GM19324 (cell line): ENCODE data around the gene ZMIZ1.

Source experiments
- ATAC-seq: cut with Tn5 transposase; IDR thresholded peaks from one replicate; pipeline ENCODE4 v1.9.1; 2021; ENCODE audit warnings: mild to moderate bottlenecking, moderate library complexity; ENCODE audit not compliant: unreplicated experiment, low FRiP score

The ZMIZ1 gene

DNA sequence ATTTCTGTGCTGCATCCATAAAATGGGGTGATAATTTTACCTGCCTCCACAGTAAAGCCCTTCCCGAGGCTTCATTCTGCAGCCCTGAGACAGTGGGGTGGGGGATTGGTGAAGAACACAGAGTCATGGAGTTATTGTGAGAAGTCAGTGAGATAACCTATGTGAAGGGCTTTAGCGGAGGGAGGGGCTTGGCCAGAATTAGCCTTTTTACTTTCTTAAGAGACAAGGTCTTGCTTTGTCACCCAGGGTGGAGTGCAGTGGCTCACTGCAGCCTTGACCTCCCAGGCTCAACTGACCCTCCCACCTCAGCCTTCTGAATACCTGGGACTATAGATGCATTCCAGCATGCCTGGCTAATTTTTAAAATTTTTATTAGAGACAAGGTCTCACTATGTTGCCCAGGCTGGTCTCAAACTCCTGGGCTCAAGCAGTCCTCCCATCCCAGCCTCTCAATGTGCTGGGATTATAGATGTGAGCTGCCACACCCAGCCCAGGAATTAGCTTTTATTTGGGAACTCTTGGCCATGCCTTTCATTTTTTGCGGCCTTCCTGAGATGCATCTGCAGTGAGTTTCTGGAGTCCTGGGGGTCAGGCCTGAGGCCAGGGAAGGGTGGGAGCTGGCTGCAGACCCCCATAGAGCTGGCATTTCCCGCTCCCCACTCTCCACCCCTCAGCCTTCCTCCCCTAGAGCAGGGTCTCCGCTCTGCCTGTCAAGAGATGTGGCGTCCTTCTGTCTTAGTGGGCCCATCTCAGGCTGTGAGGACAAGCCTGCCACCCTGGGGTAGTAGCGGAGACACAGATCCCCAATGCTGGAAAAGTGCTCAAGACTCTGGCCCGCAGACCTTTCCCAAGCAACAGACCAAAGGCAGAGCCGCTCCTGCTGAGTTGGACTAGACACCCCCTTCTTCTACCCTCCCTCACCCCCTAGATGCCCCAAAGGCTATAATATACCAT lies 77.0 kb downstream of the ZMIZ1 start:
- ATAC-seq: no peak

DNA sequence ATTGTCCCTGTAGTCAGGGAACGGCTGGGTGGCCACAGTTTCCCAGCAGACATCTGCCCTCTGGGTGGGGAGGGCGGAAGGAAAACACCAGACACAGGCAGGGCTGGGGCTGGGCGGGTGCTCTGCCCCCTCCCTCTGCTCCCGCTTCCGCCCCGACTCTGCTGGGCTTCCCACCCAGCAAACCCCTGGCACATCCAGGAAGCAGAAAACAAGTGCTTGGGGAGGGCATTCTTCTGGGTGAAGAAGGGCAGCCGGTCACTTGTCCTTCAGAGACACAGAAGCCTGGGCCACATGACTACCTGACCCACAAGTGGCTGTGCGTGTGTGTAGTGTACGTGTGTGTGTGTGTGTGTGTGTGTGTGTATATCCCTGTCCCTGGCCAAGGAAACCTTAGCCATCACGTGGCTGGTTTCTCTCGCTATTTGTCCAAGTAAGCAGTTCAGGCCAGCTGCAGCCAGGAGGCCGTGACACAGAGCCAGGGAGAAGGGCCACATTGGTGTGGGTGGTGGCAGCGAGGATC lies 77.9 kb downstream of the ZMIZ1 start:
- ATAC-seq: no peak

DNA sequence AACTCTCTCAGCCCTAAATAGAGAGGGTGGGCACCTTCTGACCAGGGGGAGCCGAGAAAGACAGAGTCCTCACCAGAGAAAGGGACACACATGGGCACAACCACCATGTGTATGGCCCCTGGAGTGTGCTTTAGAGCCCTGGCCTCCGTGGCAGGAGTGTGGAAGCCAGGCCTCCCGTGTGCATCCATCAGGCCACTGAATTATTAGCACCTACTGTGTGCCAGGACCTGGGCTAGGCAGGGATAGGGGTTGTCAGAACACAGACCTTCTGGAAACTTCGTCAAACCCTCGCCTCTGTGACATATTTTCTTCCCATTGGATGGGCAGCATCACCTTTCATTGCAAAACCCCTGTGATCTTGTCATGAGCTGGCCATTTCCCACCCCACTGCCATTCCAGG lies 78.5 kb downstream of the ZMIZ1 start:
- no peak for ATAC-seq

DNA sequence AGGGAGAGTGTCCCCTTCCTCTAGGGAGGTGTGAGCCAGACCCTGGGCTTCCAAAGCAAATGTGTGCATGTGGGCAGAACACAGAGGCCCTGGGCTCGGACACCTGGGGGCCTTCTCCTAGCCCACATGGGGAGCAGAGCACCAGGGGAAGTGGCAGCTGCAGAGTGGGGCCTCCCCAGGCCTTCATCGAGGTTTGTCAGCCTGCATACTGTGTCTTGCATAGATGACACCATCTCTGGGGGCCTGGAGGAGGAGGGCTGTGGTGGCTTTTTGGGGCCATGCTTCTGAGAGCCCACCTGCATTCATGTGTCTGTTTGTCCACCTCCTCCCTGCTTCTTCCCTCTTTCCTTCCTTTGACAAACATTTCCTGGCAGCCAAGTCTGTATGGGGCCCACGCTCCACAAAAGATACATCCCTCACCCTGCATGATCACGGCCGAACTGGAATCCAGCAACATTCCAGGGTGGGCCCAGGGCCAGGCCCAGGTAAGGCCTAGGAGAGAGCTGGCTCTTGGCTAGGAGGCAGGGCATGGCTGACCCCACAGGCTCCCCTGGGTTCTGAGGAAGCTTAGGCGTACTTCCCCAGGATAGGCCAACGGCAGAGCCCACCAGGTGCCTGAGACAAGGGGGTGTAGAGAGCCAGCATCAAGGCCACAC lies 79.2 kb downstream of the ZMIZ1 start:
- no peak for ATAC-seq

DNA sequence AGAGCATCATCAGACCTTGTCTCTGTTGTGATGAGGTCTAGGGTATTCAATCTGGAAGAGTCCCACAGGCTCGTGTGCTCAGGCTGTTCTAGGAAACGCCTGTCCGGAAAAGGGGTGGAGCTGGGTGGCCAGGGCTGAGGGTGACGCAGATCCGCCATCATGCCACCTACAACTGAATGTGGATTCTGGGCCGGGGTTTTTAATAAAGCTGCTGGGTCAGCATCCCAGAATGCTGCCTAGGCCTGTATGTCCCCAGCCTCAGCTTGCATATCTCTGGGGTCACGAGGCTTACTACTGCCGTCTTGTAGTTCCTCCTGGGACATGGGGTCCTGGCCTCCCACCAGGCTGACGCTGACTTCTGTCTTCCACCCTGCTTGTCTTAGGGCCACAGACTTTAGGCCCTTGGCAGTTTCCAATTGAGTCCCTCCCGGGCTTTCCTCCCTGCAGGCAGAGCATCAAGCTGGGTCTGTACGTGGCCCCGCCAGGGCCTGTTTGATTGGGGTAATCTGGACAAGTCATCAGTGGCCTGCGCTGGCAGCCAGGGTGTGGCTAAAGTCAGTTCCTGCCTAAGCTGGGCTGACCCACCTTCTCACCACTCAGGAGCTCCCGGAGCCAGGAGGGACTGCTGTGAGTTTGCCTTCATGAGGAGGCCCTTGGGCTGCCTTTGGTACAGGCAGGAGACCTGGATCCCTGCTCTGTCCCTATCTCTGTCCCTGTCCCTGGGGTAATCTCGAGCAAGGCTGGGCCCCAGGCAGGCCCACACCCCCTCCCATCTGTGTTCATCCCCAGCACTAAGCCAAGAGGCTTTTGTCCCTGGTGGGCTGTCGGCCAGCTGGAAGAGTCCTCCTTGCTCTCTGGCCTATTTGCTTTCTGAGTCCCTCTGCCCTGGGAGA lies 79.9 kb downstream of the ZMIZ1 start:
- no peak for ATAC-seq

DNA sequence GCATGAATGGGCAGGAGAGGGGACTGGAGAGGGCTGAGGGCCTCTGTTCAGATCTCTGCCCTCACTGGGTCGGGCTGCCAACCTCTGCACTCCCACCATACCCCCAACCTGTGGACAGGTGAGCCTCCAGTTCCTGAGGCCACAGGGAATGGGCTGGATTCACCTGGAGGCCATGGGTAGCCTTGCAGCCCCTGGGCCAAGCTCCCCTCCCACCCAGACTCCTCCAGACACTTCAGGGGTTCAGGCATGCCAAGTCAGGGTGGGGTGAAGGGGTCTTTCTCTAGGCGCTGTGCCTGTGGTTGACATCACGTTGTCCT lies 80.5 kb downstream of the ZMIZ1 start:
- ATAC-seq: no peak

DNA sequence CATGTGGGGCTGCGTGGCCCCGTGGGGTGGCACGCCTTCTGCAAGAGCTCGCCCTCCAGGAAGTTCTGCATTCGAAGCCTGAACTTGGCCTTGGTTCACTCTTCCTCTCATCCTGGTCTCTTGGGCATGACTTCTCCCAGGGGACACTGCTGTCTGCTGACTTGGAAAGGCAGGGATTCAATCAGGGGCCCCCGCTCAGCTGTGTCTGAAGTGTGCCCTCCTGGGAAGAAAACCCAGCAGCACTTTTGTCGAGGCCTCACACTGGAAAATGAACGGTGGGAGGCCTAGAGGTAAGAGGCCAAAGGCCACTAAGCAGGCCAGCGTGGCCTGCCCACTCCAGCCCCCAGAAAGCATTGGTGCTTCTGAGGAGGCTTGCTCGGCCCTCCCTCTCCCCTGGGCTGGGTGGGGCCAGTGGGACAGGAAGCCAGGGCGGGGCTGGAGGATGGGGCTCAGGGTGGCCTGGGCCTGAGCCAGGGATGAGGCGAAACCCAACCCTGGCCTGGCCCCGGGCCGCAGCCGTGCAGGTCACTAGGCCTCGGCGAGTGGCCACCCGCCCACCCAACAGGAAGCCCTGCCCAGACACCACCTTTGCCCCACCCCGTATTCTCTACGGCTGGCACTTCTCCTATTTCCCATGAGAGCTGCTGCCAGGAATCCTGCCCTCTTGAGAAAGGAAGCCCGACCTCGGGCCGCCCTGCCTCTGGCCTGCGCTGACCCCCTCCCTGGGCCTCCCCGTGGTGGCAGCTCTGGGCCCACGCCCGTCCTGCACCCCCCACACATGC lies 81.1 kb downstream of the ZMIZ1 start:
- ATAC-seq: peak; percentile 67

DNA sequence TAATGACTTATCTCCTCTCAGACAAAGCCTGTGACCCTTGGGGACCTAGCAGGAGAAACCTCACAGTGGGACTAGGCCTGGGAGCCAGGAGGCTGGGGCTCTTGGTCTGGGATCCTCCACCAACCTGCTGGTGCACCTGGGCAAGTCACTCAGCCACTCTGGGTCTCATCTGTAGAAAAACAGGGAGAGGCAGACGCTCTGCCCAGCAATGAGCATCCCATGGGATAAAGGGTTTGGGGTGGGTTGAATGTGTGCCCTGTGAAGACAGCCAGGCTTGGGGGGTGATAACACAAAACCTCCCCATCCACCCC lies 81.6 kb downstream of the ZMIZ1 start:
- ATAC-seq: no peak

DNA sequence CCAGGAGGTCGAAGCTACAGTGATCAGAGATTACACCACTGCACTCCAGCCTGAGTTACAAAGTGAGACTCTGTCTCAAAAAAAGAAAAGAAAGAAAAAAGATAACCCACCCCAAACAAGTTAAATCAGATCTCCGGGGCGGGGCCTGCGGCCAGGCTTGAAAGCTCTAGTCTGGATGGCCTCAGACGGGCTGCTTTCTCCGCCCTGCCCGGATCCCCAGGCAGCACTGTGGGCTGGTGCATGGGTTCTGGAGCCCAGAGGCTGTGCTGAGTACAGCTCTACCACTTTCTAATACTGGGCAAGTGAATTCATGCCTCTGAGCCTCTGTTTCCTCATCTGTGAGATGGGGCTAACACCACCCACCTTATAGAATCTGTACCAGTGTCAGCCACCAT lies 83.7 kb downstream of the ZMIZ1 start:
- no peak for ATAC-seq

DNA sequence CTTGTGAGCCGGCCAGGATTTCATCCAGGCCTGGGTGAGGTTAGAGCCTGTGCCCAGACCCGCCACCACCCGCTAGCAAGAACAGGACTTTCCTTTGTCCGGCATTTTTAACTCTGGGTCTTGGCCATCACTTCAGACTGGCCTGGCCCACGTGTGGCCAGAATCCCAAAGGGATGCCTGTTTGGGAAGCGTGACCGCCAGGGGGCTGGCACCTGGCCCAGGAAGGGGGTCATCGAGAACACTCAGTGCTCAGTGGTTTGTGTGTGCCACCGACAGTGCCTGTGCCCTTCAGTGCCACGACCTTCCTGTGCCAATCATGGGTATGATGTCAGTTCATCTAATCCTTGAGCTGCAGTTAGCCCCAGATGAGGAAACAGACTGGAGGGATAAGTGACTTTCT lies 85.0 kb downstream of the ZMIZ1 start:
- no peak for ATAC-seq

DNA sequence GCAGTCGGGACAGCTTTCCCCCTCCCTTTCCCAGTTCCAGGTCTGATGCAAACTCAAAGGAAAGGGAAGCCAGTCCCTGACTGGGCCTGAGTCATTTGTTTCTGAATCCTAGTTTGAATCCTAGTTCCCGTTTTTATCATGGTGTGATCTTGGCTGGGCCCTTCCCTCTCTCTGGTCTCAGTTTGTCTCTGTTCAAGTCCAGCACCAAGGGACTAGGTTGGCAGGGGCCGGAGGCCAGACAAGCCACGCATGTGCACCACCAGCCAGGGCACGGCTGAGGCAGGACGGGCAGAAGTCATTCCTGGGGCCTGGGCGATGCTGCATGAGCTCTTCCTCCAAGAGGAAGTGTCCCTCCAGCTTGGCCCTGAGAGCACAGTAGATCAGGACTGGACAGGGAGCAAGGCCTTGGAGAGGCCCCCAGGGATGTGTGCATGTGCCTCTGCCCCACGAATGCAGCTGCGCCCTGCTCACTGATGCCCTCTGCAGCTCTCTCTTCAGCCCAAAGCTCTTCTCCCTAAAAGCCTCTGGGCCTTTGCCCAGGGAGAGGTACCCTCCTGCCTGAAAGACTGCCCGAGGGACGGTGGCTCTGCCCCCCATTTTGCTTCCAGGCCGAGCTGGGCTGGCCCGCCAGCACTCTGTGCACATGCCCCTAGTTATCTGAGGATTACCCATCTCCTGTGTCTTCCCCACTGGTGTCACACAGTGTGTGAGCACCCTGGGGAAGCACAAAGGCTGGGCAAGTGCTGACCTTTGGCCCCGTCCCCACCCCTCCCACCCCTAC lies 86.7 kb downstream of the ZMIZ1 start:
- ATAC-seq: no peak

DNA sequence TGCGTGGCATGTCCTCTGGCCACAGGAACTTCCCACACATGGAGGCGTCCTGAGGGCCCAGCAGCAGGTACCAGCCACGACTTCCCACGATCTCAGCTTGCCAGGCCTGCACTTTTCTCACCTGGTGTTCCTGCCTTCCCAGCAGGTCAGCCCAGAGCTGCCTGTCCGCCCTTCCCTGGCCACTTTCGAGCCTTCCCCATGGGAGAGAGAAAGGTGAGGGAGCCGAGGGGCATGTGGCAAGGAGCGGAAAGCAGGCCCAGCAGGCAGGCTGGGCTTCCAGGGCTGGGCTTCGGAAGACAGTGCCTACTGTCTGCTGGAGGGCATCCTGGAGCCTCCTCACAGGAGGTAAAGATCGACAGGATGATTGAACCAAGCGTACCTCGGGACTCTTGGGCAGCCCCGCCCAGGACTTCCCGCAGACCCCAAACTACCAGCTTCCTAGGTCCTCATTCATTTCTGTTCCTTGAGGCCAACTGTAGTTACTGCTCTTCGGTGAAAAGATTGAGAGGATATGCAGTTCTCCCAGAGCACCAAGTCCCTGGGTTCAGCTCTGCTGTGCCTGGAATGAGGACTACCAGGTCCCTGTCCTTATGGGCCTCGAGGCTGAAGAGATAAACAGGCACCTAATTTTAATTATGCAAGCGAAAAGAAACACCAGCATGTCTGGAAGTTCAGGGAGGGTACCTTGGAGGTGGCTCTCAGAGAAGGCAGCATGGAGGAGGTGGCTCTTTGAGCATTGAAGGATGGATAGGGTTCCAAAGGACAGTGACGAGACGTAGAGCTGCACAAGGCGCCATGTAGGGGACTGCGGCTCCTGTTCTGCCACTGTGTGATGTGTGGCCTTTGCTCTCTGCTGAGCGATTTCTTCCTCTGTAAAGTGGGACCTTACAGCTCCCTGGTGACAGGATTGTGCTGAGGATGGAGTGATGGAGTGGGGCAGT lies 87.8 kb downstream of the ZMIZ1 start:
- no peak for ATAC-seq

DNA sequence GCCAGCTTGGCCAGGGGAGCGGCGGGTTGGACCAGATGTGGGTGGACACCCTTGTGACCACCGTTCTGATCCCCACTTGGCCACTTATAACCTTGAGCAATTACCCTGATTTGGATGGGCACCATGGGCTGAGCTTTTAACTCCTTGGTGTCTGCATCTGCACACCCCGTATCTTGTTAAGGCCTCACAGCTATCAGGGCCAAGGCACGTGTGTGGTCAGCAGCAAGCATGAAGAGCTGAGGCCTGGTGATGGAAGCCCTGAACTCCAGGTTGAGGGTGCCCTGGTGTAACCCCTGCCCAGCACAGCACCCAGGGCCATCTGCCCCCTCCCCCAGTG lies 89.2 kb downstream of the ZMIZ1 start:
- no peak for ATAC-seq

DNA sequence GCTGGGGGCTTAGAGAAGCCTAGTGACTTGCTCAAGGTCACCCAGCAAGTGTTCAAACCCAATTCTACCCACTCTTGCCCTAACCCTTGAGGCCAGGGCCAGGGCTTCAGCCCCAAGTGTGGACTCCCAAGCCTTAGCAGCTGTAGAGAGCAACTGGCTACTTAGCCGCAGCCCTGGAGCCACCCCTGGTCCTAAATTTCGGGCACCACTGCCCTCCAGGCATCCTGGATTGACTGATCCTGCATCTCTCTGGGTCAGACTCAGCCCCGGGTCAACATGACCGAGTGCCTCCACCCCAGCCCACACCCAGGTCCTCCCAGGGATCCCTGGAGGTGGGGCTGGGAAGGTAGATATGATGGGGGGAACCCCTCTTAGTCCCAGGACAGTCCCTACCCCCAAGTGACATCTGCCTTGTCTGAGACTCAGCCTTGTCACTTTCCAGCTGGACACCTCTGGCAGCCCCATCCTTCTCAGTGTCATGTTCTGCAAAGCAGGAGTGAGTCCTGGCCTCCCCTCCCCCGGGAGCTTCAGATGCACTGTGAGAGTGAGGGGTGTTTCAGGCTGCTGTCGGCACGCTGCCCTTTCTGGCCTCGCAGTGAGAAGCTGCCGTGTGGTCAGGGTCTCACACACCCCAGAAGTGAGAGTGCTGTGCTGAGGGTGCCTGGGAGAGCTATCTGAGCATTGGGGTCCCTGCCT lies 89.8 kb downstream of the ZMIZ1 start:
- no peak for ATAC-seq

DNA sequence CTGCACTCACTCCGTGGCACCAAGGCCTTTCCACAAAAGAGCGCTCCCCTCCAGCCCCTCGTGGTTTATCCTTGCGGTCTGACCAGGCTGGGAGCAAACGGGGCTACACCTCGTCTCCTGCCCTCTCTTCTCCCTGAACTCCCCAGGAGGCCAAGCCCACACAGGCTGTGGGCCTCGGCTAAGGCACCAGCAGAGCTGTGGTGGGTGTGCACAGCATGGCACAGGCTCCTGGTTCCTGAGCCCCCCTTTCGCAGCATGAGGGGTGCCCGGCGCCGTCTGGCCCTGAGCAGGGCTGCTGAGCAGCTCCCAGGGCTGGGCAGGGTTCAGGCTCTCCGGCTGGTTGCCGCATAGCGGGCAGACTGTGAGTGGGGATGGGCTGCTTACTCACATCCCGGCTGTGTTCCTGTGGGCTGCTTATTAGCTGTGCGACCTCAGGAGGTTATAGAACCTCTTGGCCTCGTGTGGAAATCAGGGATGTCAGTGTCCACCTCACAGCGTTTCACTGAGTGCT lies 90.4 kb downstream of the ZMIZ1 start:
- ATAC-seq: no peak

DNA sequence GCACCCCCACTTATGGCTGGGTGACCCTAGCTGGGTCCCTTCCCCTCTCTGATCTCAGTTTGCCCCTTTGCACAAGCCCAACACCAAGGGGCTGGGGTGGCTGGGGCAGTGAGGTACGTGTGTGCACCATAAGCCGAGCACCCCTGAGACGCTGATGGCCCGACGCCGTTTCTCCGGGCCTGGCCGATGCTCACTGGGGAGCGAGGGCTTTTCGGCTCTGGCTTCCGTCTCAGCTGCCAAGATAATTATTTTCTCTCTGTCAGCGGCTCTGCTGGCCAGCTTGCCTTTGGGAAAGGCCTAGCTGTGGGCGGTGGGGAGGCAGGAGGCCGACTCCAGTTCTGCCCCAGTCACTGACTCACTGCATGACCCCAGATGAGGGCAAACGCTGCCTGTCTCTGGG lies 91.0 kb downstream of the ZMIZ1 start:
- no peak for ATAC-seq

DNA sequence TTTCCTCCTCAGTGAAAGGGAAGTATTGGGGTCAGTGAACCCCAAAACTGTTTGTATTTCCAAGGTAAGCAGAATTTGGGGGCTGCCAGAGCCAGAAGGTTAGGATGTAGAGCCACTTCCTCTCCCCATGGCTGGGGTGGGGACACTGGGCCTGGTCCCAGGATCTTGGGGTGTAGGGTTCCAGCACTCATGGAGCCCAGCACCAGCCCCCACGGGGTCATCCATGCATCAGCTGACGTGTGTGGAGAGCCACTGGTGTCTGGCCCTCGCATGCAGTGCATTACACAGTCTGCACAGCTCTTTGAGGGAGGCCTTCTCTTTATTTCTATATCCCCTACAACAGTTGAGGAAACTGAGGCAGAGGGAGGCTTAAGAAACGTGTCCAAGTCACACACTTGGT lies 91.4 kb downstream of the ZMIZ1 start:
- no peak for ATAC-seq

DNA sequence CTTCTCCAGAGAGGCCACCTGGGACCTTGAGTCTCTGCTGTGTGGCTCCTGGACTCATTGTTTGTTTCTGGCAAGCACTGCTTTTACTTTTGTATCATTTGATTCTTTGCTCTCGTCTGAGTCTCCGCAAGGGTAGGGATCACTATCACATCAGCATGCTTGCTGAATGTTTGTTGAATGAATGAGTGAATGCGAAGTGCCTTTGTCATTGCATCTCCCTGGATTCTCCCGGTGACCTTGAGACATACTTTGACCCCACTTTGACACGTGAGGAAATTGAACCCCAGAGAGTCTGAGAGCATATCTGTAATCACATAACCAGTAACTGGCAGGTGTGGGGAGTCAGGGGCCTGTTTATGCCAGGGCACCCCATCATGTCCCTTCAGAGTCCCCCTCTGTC lies 92.8 kb downstream of the ZMIZ1 start:
- ATAC-seq: no peak
